ENCODE data around the gene MAGEA4. TPM values are rescaled to one million over a fixed set of nuclear protein-coding genes. Genes with fewer than 3 reads are reported as not detected.

The MAGEA4 gene
- total and polyA plus RNA-seq, 2 of the 8 experiments (the other 6 are each of a cell fraction or from before 2014, with no cell fraction given): 0.45 to 0.67 TPM

GRCh38 chrX:151921292-151921691, 8.6 kb downstream of the MAGEA4 start:
- DNase-seq (ENCODE audit: low read depth in 1 of 2, low spot score in 2 of 2) (no peak), FAIRE-seq (no peak)
- no peak overlapping the region for H3K4me2 ChIP-seq (ENCODE audit: insufficient read depth in 1 of 2, low read depth in 2 of 2, low read length in 2 of 2)
- no peak overlapping the region for H2AFZ ChIP-seq (ENCODE audit: low read length)
- H4K8ac ChIP-seq (ENCODE audit: extremely low read depth, insufficient read depth, low read length): no peak overlapping the region
- H3K4me1 ChIP-seq (replicated peaks in 1 of 4; ENCODE audit: control insufficient read depth in 3 of 4, insufficient read depth in 4 of 4, low read length in 3 of 4): peaks cover 0 to 3% (median 0%) of the 10 kb centered on the region in 4 experiments; a peak in 1 of 7 replicates
- H3K23me2 ChIP-seq (ENCODE audit: low read depth, low read length): no peaks in the 10 kb centered on the region
- no peaks in the 10 kb centered on the region for H3K79me1 ChIP-seq (ENCODE audit: low read depth, low read length)
- no peak overlapping the region for H3K23ac ChIP-seq (ENCODE audit: insufficient read length)
- no peak overlapping the region for H4K5ac ChIP-seq (ENCODE audit: insufficient read length, low read depth, low read length)
- H3K79me2 ChIP-seq (ENCODE audit: control insufficient read depth in 1 of 2, insufficient read depth in 2 of 2, low read length in 2 of 2): no peaks in the 10 kb centered on the region
- H3K14ac ChIP-seq (ENCODE audit: insufficient read length): no peak overlapping the region
- H3K9ac ChIP-seq (replicated peaks in 1 of 4; ENCODE audit: extremely low read depth in 1 of 4, low read depth in 3 of 4, low read length in 3 of 4): no peak overlapping the region
- no peak overlapping the region for H3K4ac ChIP-seq (replicated peaks; ENCODE audit: insufficient read length, low read depth, low read length)
- no peak overlapping the region for H2BK12ac ChIP-seq (ENCODE audit: low read depth, low read length)
- ChIA-PET POLR2A (ENCODE audit: partially characterized antibody) (no interaction called here), CTCF (ENCODE audit: partially characterized antibody) (interaction anchor here (0.7 kb wide), 1 partner anchor 68 kb away, joined by 3 read pairs; no protein-coding TSS in a partner anchor)
- H3K9me3 ChIP-seq (ENCODE audit: insufficient read depth in 2 of 2, low read depth in 1 of 2, low read length in 1 of 2): no peaks in the 10 kb centered on the region
- no peak overlapping the region for H3K27ac ChIP-seq (ENCODE audit: low read depth, low read length)
- no peaks in the 10 kb centered on the region for H3K36me3 ChIP-seq (ENCODE audit: control insufficient read depth in 2 of 4, insufficient read depth in 4 of 4, low read length in 3 of 4)
- H2BK15ac ChIP-seq (ENCODE audit: low read length): no peak overlapping the region
- H3K18ac ChIP-seq (ENCODE audit: extremely low read depth, low read length): no peak overlapping the region
- H3K56ac ChIP-seq (replicated peaks; ENCODE audit: insufficient read length, low read depth, low read length): no peak overlapping the region
- H2BK120ac ChIP-seq (replicated peaks; ENCODE audit: low read depth, low read length): no peak overlapping the region
- H3K27me3 ChIP-seq (replicated peaks in 1 of 4; ENCODE audit: control insufficient read depth in 3 of 4, extremely low read depth in 1 of 4, insufficient read depth in 3 of 4, low read length in 3 of 4): no peaks in the 10 kb centered on the region
- WGBS, 2 experiments (ENCODE audit: extremely low coverage in 1 of 2, insufficient coverage in 1 of 2, insufficient read length in 1 of 2, insufficient replicate concordance in 2 of 2, low coverage in 1 of 2, low lambda C conversion rate in 2 of 2, missing lambda C conversion rate in 1 of 2): no CpG with 5 or more reads among the region's 10 CpGs
- H2BK5ac ChIP-seq (ENCODE audit: low read depth, low read length): no peak overlapping the region
- H4K20me1 ChIP-seq (replicated peaks in 1 of 2; ENCODE audit: control insufficient read depth in 1 of 2, insufficient read depth in 2 of 2, low read length in 2 of 2): no peaks in the 10 kb centered on the region
- H3K4me3 ChIP-seq (ENCODE audit: extremely low read depth in 1 of 4, insufficient read depth in 2 of 4, low read depth in 3 of 4, low read length in 4 of 4): no peak overlapping the region
- H2BK20ac ChIP-seq (ENCODE audit: low read length): no peak overlapping the region
- no peak overlapping the region for H4K91ac ChIP-seq (replicated peaks; ENCODE audit: insufficient read length, low read length)
- H2AK5ac ChIP-seq (ENCODE audit: low read depth, low read length): no peak overlapping the region
- no peak for TF ChIP-seq EZH2 (IDR thresholded peaks at IDR 0.05; ENCODE audit: low read depth, low read length, severe bottlenecking)
- no peak for TF ChIP-seq EGR1 (IDR thresholded peaks at IDR 0.05; ENCODE audit: borderline replicate concordance, low read depth, low read length)
- no peak for TF ChIP-seq MAFK (IDR thresholded peaks at IDR 0.05; ENCODE audit: low read depth, low read length)
- TF ChIP-seq, protein P1, sequence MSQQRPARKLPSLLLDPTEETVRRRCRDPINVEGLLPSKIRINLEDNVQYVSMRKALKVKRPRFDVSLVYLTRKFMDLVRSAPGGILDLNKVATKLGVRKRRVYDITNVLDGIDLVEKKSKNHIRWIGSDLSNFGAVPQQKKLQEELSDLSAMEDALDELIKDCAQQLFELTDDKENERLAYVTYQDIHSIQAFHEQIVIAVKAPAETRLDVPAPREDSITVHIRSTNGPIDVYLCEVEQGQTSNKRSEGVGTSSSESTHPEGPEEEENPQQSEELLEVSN (IDR thresholded peaks at IDR 0.05): no peak
- no peak for TF ChIP-seq CREB1 (IDR thresholded peaks at IDR 0.05)
- no peak for TF ChIP-seq CTBP2 (IDR thresholded peaks at IDR 0.05; ENCODE audit: borderline replicate concordance, insufficient read depth, insufficient read length, low read length)
- TF ChIP-seq, protein P2, sequence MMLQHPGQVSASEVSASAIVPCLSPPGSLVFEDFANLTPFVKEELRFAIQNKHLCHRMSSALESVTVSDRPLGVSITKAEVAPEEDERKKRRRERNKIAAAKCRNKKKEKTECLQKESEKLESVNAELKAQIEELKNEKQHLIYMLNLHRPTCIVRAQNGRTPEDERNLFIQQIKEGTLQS (IDR thresholded peaks at IDR 0.05; ENCODE audit: insufficient read depth, low read depth, low read length): no peak
- no peak for TF ChIP-seq CTCF (IDR thresholded peaks at IDR 0.05; ENCODE audit: control extremely low read depth in 1 of 3, insufficient read depth in 1 of 3, low read depth in 1 of 3, low read length in 3 of 3)
- TF ChIP-seq NRF1 (IDR thresholded peaks at IDR 0.05; ENCODE audit: low read depth, low read length): no peak
- no peak for TF ChIP-seq CEBPB (IDR thresholded peaks at IDR 0.05; ENCODE audit: low read depth, low read length)
- TF ChIP-seq NANOG (IDR thresholded peaks at IDR 0.05; ENCODE audit: insufficient read depth, low read depth, low read length, poor library complexity, severe bottlenecking): no peak
